ENCODE results near the gene C11orf58.

C11orf58 gene

GRCh38 chr11:16738193-16738946, at the start of gene C11orf58:
Gene C11orf58 (plus strand): TSS chr11:16738647. CDS start chr11:16738779, 132 bp downstream.
- peak; percentile 95 for DNase-seq

- no peak for DNase-seq
Observed at GRCh38 chr11:16690086-16690485, 48.4 kb upstream of the C11orf58 start.

- no peak for DNase-seq
Observed at GRCh38 chr11:16703795-16704194, 34.7 kb upstream of the C11orf58 start.

- no peak for DNase-seq
Observed at GRCh38 chr11:16713594-16713993, 24.9 kb upstream of the C11orf58 start.

- no peak for DNase-seq
Observed at GRCh38 chr11:16722581-16723344, 15.7 kb upstream of the C11orf58 start.

GRCh38 chr11:16727806-16728205, 10.6 kb upstream of the C11orf58 start:
- DNase-seq = no peak

- DNase-seq = no peak
Observed at GRCh38 chr11:16737818-16738192, 642 bp upstream of the C11orf58 start.

GRCh38 chr11:16738947-16739815, 734 bp downstream of the C11orf58 start:
- DNase-seq = no peak

- no peak for DNase-seq
Observed at GRCh38 chr11:16741473-16741872, 3.0 kb downstream of the C11orf58 start.

GRCh38 chr11:16743478-16743877, 5.0 kb downstream of the C11orf58 start:
- no peak for DNase-seq

- no peak for DNase-seq
Observed at GRCh38 chr11:16744128-16744725, 5.8 kb downstream of the C11orf58 start.

- DNase-seq = no peak
Observed at GRCh38 chr11:16745950-16746605, 7.6 kb downstream of the C11orf58 start.

GRCh38 chr11:16749092-16749491, 10.6 kb downstream of the C11orf58 start:
- DNase-seq = no peak

GRCh38 chr11:16749666-16750065, 11.2 kb downstream of the C11orf58 start:
- no peak for DNase-seq

GRCh38 chr11:16750417-16750816, 12.0 kb downstream of the C11orf58 start:
- DNase-seq = no peak

- DNase-seq = no peak
Observed at GRCh38 chr11:16758382-16759024, 20.1 kb downstream of the C11orf58 start.

GRCh38 chr11:16759857-16760508, 21.5 kb downstream of the C11orf58 start:
- DNase-seq = no peak

- no peak for DNase-seq
Observed at GRCh38 chr11:16763746-16764145, 25.3 kb downstream of the C11orf58 start.

GRCh38 chr11:16764888-16765287, 26.4 kb downstream of the C11orf58 start:
- DNase-seq = no peak

- no peak for DNase-seq
Observed at GRCh38 chr11:16767137-16767536, 28.7 kb downstream of the C11orf58 start.

GRCh38 chr11:16767957-16768356, 29.5 kb downstream of the C11orf58 start:
- no peak for DNase-seq
